ENCODE measurements around the gene KIF26B.

- TF ChIP-seq CTCF (IDR thresholded peaks at IDR 0.05) = no peak
- no peak for TF ChIP-seq POLR2A (IDR thresholded peaks at IDR 0.05)
Measured at GRCh38 chr1:245622332-245623014, 467.7 kb downstream of the KIF26B start.

All from body of pancreas (tissue), 4 donors.